ENCODE measurements around the gene FAXC.
"Not testable (repeated sequence)": the region's sequence is repeated elsewhere in the genome, so short reads cannot be mapped to it uniquely, and the experiment has no call there.

Gene FAXC

GRCh38 chr6:99341862-99342455 lies 7.5 kb downstream of the FAXC start:
- no peak for DNase-seq (ENCODE audit: low spot score)

- no peak for DNase-seq (ENCODE audit: low spot score)
Measured at GRCh38 chr6:99338188-99338587, 11.3 kb downstream of the FAXC start.

GRCh38 chr6:99335298-99335697 lies 14.2 kb downstream of the FAXC start:
- DNase-seq (ENCODE audit: low spot score): not testable (repeated sequence)

- DNase-seq (ENCODE audit: low spot score): peak; percentile 47
Measured at GRCh38 chr6:99334526-99335127, 14.8 kb downstream of the FAXC start.

- no peak for DNase-seq (ENCODE audit: low spot score)
Measured at GRCh38 chr6:99333068-99333467, 16.4 kb downstream of the FAXC start.

- DNase-seq (ENCODE audit: low spot score): no peak
Measured at GRCh38 chr6:99331531-99331930, 17.9 kb downstream of the FAXC start.

GRCh38 chr6:99330159-99330558 lies 19.3 kb downstream of the FAXC start:
- DNase-seq (ENCODE audit: low spot score): peak; percentile 78

- DNase-seq (ENCODE audit: low spot score): no peak
Measured at GRCh38 chr6:99324996-99325395, 24.5 kb downstream of the FAXC start.

GRCh38 chr6:99318566-99318965 lies 30.9 kb downstream of the FAXC start:
- no peak for DNase-seq (ENCODE audit: low spot score)

GRCh38 chr6:99312354-99312753 lies 37.1 kb downstream of the FAXC start:
- no peak for DNase-seq (ENCODE audit: low spot score)

GRCh38 chr6:99310553-99310952 lies 38.9 kb downstream of the FAXC start:
- DNase-seq (ENCODE audit: low spot score): no peak

GRCh38 chr6:99309557-99309956 lies 39.9 kb downstream of the FAXC start:
- no peak for DNase-seq (ENCODE audit: low spot score)

GRCh38 chr6:99308788-99309187 lies 40.7 kb downstream of the FAXC start:
- no peak for DNase-seq (ENCODE audit: low spot score)

- no peak for DNase-seq (ENCODE audit: low spot score)
Measured at GRCh38 chr6:99307295-99307907, 42.1 kb downstream of the FAXC start.

- no peak for DNase-seq (ENCODE audit: low spot score)
Measured at GRCh38 chr6:99306341-99306740, 43.1 kb downstream of the FAXC start.

- DNase-seq (ENCODE audit: low spot score): no peak
Measured at GRCh38 chr6:99305021-99305554, 44.4 kb downstream of the FAXC start.

- no peak for DNase-seq (ENCODE audit: low spot score)
Measured at GRCh38 chr6:99297415-99297814, 52.1 kb downstream of the FAXC start.

GRCh38 chr6:99297006-99297405 lies 52.5 kb downstream of the FAXC start:
- no peak for DNase-seq (ENCODE audit: low spot score)

GRCh38 chr6:99296261-99296660 lies 53.2 kb downstream of the FAXC start:
- DNase-seq (ENCODE audit: low spot score): no peak

GRCh38 chr6:99295276-99295675 lies 54.2 kb downstream of the FAXC start:
- no peak for DNase-seq (ENCODE audit: low spot score)

GRCh38 chr6:99294786-99295185 lies 54.7 kb downstream of the FAXC start:
- no peak for DNase-seq (ENCODE audit: low spot score)

- no peak for DNase-seq (ENCODE audit: low spot score)
Measured at GRCh38 chr6:99289701-99290100, 59.8 kb downstream of the FAXC start.

- DNase-seq (ENCODE audit: low spot score): no peak
Measured at GRCh38 chr6:99288668-99289067, 60.8 kb downstream of the FAXC start.

GRCh38 chr6:99287523-99287922 lies 62.0 kb downstream of the FAXC start:
- no peak for DNase-seq (ENCODE audit: low spot score)
